ENCODE measurements around the gene KIR2DL1.
A peak's percentile ranks its signal among the peaks of the same experiment; 100 is the strongest.
"Not testable (repeated sequence)": the region's sequence is repeated elsewhere in the genome, so short reads cannot be mapped to it uniquely, and the experiment has no call there.

Gene KIR2DL1

DNA sequence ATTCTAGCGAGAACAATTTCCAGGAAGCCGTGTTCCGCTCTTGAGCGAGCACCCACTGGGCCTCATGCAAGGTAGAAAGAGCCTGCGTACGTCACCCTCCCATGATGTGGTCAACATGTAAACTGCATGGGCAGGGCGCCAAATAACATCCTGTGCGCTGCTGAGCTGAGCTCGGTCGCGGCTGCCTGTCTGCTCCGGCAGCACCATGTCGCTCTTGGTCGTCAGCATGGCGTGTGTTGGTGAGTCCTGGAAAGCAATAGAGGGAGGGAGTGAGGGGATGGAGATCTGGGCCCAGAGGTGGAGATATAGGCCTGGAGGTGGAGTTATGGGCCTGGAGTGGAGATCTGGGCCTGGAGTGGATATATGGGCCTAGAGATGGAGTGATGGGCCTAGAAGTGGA is at the start of gene KIR2DL1:
TSS of gene KIR2DL1 (plus strand) at position 148 of the 400 bp plus-strand sequence. CDS start at position 206, 58 bp downstream.
- DNase-seq: not testable (repeated sequence)

GRCh38 chr19:54724142-54724541 is 45.5 kb upstream of the KIR2DL1 start, which contains the start of gene KIR3DL3:
TSS of gene KIR3DL3 (plus strand) at chr19:54724442. CDS start at chr19:54724497, 55 bp downstream.
- DNase-seq: no peak

DNA sequence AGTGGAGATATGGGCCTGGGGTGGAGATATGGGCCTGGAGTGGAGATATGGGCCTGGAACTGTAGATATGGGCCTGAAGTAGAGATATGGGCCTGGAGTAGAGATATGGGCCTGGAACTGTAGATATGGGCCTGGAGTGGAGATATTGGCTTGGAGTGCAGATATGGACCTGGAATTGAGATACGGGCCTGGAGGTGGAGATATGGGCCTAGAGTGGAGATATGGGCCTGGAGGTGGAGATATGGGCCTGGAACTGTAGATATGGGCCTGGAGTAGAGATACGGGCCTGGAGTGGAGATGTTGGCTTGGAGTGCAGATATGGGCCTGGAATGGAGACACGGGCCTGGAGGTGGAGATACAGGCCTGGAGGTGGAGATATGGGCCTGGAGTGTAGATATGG is 44.9 kb upstream of the KIR2DL1 start:
- no peak for DNase-seq

GRCh38 chr19:54725321-54725720 is 44.3 kb upstream of the KIR2DL1 start:
- DNase-seq: no peak

GRCh38 chr19:54727562-54727961 is 42.0 kb upstream of the KIR2DL1 start:
- DNase-seq: no peak

DNA sequence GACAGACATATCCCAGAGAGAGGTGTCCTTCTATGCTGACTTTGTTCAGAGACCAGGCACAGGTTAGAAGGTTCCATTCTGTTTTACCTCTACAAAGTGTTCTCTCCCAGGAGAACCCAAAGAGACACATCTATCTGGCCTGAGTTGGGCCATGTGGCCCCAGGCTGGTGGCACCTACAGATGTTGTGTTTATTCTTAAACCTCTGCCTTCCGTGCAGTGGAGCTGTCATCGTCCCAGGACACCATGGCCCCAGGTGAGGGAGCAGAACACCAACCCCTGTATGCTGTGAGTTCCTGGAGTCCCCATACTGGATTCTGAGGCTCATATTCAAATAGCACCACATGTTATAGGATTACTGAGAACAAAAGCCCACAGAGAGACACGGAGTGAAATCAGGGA is 41.4 kb upstream of the KIR2DL1 start:
- DNase-seq: no peak

DNA sequence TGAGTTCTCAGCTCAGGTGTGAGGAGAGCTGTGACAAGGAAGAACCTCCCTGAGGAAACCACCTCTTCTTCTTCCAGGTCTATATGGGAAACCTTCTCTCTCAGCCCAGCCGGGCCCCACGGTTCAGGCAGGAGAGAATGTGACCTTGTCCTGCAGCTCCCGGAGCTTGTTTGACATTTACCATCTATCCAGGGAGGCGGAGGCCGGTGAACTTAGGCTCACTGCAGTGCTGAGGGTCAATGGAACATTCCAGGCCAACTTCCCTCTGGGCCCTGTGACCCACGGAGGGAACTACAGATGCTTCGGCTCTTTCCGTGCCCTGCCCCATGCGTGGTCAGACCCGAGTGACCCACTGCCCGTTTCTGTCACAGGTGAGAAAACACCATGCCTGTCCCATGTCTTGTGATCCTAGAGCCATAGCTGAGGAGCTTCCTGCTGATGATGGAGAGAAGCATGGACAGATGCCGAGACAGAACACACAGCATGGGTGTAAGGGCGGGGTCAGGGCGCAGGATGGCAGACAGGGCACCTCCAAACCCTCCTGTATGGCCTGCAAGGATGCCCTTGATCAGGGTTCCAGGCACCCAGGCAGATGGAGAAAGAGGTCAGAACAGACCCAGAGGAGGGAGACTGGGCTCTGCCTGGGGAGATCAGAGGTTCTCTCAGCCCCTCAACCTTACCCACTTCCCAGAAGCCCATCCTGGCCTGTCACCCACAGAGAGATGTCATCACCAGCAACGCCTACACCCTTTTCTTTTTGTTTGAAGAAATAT is 40.0 kb upstream of the KIR2DL1 start:
- no peak for DNase-seq

GRCh38 chr19:54731191-54731590 is 38.4 kb upstream of the KIR2DL1 start:
- no peak for DNase-seq

GRCh38 chr19:54738306-54738705 is 31.3 kb upstream of the KIR2DL1 start, which contains the start of gene KIR2DL3:
TSS of gene KIR2DL3 (plus strand) at chr19:54738513. CDS start at chr19:54738546, 33 bp downstream.
- not testable (repeated sequence) for DNase-seq

DNA sequence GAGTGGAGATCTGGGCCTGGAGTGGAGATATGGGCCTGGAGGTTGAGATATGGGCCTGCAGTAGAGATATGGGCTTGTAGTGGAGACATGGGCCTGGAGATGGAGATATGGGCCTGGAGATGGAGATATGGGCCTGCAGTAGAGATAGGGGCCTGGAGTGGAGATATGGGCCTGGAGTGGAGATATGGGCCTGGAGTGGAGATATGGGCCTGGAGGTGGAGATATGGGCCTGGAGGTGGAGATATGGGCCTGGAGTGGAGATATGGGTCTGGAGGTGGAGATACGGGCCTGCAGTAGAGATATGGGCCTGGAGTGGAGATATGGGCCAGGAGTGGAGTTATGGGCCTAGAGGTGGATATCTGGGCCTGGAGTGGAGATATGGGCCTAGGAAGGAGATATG is 30.9 kb upstream of the KIR2DL1 start:
- no peak for DNase-seq

DNA sequence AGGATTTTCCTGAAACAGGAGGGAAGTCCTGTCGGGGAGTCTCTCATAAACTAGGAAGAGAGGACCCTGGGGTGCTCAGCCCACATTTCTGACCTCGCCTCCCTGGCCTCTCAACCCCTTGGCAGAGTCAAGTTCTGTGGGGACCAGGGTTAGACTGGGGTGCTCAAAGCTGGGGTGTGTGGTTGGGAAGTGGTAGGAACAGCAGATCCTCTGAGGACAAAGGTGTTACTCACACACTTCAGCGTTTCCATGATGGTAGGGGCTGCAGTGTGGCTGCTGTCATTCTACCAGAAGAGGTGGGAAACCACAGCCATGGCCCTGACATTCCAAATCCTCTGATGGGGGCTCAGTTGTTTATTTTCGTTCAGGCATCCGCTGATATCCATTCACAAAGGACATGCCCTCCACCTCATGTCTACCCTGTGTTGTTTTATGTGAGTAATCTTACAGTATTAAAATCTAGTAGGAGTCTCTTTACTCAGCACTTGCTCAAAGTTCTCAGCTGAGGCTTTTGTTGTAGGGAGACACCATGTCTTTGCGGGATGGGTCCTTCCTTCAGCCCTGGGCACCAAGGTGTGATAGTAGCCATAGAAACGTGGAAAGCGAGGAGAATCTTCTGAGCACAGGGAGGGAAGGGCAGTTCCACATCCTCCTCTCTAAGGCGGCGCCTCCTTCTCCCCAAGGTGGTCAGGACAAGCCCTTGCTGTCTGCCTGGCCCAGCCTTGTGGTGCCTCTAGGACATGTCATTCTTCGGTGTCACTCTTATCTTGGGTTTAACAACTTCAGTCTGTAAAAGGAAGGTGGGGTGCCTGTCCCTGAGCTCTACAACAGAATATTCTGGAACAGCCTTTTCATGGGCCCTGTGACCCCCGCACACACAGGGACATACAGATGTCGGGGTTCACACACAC is 29.8 kb upstream of the KIR2DL1 start:
- DNase-seq: no peak

DNA sequence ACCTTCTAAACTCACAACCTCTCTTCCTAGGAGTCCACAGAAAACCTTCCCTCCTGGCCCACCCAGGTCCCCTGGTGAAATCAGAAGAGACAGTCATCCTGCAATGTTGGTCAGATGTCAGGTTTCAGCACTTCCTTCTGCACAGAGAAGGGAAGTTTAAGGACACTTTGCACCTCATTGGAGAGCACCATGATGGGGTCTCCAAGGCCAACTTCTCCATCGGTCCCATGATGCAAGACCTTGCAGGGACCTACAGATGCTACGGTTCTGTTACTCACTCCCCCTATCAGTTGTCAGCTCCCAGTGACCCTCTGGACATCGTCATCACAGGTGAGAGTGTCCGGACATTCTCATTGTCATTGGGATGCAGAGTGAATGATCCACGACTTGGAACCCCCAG is 27.6 kb upstream of the KIR2DL1 start:
- not testable (repeated sequence) for DNase-seq

- not testable (repeated sequence) for DNase-seq
Observed at GRCh38 chr19:54744080-54744479, 25.5 kb upstream of the KIR2DL1 start.

DNA sequence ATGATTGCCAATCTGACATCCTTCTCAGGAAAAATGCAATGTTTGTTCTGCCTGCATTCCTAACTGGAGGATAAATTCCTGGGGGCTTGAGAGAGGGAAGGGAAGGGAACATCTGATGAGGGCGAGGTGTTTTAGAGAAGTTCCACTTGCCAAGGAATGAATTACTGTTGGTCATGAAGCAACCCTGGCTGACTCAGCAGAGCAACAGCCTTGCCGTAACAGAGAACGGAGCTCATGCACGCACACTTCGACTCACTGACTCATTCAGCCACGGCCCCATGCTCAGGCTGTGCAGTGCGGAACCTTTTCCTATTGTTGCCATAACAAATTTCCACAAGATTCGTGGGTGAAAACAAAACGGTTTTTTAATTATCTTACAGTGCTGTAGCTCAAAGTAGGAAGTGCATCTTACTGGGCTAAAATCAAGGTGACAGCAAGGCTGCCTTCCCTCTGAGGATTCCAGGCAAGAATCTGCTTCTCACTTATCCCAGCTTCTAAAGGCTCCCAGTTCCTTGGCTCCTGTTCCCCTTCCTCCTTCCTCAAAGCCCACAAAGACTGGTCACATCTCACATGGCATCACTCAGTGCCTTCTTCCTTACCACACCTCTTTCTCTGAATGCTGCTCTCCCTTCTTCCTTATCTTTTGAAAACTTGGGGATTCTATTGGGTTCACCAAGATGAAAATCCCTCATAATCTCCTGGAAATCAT is 21.8 kb upstream of the KIR2DL1 start:
- DNase-seq: peak; percentile 61 to 66

- DNase-seq: not testable (repeated sequence)
Observed at GRCh38 chr19:54750276-54750675, 19.3 kb upstream of the KIR2DL1 start.

DNA sequence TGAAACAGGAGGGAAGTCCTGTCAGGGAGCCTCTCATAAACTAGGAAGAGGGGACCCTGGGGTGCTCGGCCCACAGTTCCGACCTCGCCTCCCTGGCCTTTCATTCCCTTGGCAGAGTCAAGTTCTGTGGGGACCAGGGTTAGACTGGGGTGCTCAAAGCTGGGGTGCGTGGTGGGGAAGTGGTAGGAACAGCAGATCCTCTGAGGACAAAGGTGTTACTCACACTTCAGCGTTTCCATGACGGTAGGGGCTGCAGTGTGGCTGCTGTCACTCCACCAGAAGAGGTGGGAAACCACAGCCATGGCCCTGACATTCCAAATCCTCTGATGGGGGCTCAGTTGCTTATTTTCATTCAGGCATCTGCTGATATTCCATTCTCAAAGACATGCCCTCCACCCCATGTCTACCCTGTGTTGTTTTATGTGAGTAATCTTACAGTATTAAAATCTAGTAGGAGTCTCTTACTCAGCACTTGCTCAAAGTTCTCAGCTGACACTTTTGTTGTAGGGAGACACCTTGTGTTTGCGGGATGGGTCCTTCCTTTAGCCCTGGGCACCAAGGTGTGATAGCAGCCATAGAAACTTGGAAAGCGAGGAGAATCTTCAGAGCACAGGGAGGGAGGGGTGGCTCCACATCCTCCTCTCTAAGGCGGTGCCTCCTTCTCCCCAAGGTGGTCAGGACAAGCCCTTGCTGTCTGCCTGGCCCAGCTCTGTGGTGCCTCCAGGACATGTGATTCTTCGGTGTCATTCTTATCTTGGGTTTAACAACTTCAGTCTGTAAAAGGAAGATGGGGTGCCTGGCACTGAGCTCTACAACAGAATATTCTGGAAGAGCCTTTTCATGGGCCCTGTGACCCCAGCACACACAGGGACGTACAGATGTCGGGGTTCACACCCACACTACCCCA is 13.1 kb upstream of the KIR2DL1 start:
- not testable (repeated sequence) for DNase-seq

DNA sequence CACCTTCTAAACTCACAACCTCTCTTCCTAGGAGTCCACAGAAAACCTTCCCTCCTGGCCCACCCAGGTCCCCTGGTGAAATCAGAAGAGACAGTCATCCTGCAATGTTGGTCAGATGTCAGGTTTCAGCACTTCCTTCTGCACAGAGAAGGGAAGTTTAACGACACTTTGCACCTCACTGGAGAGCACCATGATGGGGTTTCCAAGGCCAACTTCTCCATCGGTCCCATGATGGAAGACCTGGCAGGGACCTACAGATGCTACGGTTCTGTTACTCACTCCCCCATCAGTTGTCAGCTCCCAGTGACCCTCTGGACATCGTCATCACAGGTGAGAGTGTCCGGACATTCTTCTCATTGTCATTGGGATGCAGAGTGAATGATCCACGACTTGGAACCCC is 11.0 kb upstream of the KIR2DL1 start:
- DNase-seq: not testable (repeated sequence)

DNA sequence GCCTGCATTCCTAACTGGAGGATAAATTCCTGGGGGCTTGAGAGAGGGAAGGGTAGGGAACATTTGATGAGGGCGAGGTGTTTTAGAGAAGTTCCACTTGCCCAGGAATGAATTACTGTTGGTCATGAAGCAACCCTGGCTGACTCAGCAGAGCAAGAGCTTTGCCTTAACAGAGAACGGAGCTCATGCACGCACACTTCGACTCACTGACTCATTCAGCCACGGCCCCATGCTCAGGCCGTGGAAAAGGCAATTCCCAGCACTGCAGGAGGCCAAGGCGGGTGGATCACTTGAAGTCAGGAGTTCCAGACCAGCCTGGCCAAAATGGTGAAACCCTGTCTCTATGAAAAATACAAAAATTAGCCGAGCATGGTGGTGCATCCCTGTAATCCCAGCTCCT is 5.4 kb upstream of the KIR2DL1 start:
- peak; percentile 6 to 32 for DNase-seq

DNA sequence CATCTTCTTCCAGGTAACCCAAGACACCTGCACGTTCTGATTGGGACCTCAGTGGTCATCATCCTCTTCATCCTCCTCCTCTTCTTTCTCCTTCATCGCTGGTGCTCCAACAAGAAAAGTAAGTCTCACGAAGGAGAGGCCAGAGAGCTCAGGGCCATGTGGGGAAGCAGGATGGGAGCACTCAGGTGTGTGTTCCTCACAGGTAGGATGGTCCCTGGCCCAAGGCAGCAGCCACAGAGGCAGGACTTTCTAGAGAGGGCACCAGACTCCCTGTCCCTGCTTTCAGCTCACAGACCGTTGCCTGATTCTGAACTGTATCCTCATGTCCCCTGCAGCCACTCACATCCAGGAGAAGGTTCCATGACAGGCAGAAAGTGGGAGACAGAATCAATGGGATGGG is 3.1 kb upstream of the KIR2DL1 start:
- DNase-seq: not testable (repeated sequence)

DNA sequence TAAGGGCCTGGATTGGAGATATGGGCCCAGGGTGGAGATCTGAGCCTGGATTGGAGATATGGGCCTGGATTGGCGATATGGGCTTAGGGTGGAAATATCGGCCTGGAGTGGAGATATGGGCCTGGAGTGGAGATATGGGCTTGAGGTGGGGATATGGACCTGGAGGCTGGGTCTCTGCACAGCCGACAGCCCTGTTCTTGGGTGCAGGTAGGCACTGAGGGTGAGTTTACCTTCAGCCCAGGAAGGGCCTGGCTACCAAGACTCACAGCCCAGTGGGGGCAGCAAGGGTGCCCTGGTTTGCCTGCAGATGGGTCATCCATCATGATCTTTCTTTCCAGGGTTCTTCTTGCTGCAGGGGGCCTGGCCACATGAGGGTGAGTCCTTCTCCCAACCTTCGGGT is 918 bp downstream of the KIR2DL1 start:
- DNase-seq: not testable (repeated sequence)
